GM23338 (cell line): Measurements from ENCODE around the gene CLTA. TPM values are rescaled to one million over a fixed set of nuclear protein-coding genes. Genes with fewer than 3 reads are reported as not detected.

Experiments used
- ATAC-seq: fragments of 200-7000 bp; cut with Tn5 transposase; 3 replicates; pipeline ENCODE4 v1.9.1; 2020
- DNase-seq: peaks from one replicate; pipeline ENCODE4 v3.0.0-alpha.2; 2015; ENCODE audit warnings: low spot score
- H2AFZ ChIP-seq: fragments of 200-600 bp; sonication (generic); 2 replicates; pipeline ENCODE4 v1.8.0; 2016; ENCODE audit warnings: antibody characterized with exemption, mild to moderate bottlenecking, moderate library complexity
- H3F3A ChIP-seq: fragments of 200-600 bp; sonication (generic); replicated peaks from 2 replicates; pipeline ENCODE4 v1.8.0; 2017; ENCODE audit warnings: antibody characterized with exemption, mixed run types, low read depth
- H3K27ac ChIP-seq: fragments of 200-600 bp; sonication (generic); 2 replicates; pipeline ENCODE4 v1.6.1; 2016; ENCODE audit warnings: low read depth
- H3K27me3 ChIP-seq: fragments of 200-600 bp; sonication (generic); 2 replicates; pipeline ENCODE4 v1.8.0; 2016; ENCODE audit warnings: mild to moderate bottlenecking, mixed run types, moderate library complexity; ENCODE audit not compliant: insufficient read depth
- H3K36me3 ChIP-seq: fragments of 200-600 bp; sonication (generic); 2 replicates; pipeline ENCODE4 v1.8.0; 2016; ENCODE audit warnings: mild to moderate bottlenecking; ENCODE audit not compliant: insufficient read depth
- H3K4me1 ChIP-seq: fragments of 200-600 bp; sonication (generic); 2 replicates; pipeline ENCODE4 v1.8.0; 2016; ENCODE audit warnings: mild to moderate bottlenecking, moderate library complexity; ENCODE audit not compliant: insufficient read depth
- H3K4me2 ChIP-seq: fragments of 200-600 bp; sonication (generic); 2 replicates; pipeline ENCODE4 v1.7.1; 2017; ENCODE audit warnings: mixed run types
- H3K4me3 ChIP-seq: fragments of 200-600 bp; sonication (generic); 2 replicates; pipeline ENCODE4 v1.6.1; 2016; ENCODE audit warnings: mixed run types
- H3K79me2 ChIP-seq: fragments of 200-600 bp; sonication (generic); replicated peaks from 2 replicates; pipeline ENCODE4 v1.8.0; 2017; ENCODE audit warnings: mild to moderate bottlenecking; ENCODE audit not compliant: insufficient read depth
- H3K9me2 ChIP-seq: fragments of 200-600 bp; sonication (generic); 2 replicates; pipeline ENCODE4 v1.8.0; 2017; ENCODE audit not compliant: insufficient read depth
- H4K20me1 ChIP-seq: fragments of 200-600 bp; sonication (generic); replicated peaks from 2 replicates; pipeline ENCODE4 v1.8.0; 2017; ENCODE audit warnings: mild to moderate bottlenecking; ENCODE audit not compliant: insufficient read depth
- H3K27ac Mint-ChIP-seq: 2 replicates; pipeline ENCODE4 v1.8.0; 2020; ENCODE audit warnings: inconsistent platforms, mild to moderate bottlenecking, moderate library complexity, mixed read lengths
- H3K27me3 Mint-ChIP-seq: 3 replicates; pipeline ENCODE4 v1.8.0; 2022; ENCODE audit warnings: low read depth, mild to moderate bottlenecking, moderate library complexity, mixed read lengths, inconsistent platforms; ENCODE audit not compliant: insufficient read depth, poor library complexity
- H3K36me3 Mint-ChIP-seq: 3 replicates; pipeline ENCODE4 v1.8.0; 2021; ENCODE audit warnings: low read depth, mild to moderate bottlenecking, inconsistent platforms, moderate library complexity, mixed read lengths
- H3K4me1 Mint-ChIP-seq: 3 replicates; pipeline ENCODE4 v1.8.0; 2020; ENCODE audit warnings: mild to moderate bottlenecking, inconsistent platforms, mixed read lengths
- H3K4me3 Mint-ChIP-seq: 3 replicates; pipeline ENCODE4 v1.8.0; 2021; ENCODE audit warnings: moderate library complexity, mild to moderate bottlenecking, inconsistent platforms, mixed read lengths
- H3K9me3 Mint-ChIP-seq: 3 replicates; pipeline ENCODE4 v1.8.0; 2020; ENCODE audit warnings: moderate library complexity, mild to moderate bottlenecking, inconsistent platforms, mixed read lengths
- CREB1 ChIP-seq: fragments of 250-450 bp; sonication (Bioruptor Pico); IDR thresholded peaks from 2 replicates; pipeline ENCODE4 v1.5.0; 2020; ENCODE audit warnings: low read depth, mild to moderate bottlenecking, moderate library complexity
- EZH2 ChIP-seq: fragments of 200-600 bp; sonication (generic); IDR thresholded peaks from one replicate; pipeline ENCODE4 v1.8.0; 2017; ENCODE audit warnings: antibody characterized with exemption, mild to moderate bottlenecking, low read depth; ENCODE audit not compliant: unreplicated experiment
- EZH2phosphoT487 ChIP-seq: fragments of 200-600 bp; sonication (generic); IDR thresholded peaks from one replicate; pipeline ENCODE4 v1.8.1; 2018; ENCODE audit warnings: antibody characterized with exemption; ENCODE audit not compliant: unreplicated experiment
- JUNB ChIP-seq: IDR thresholded peaks from one replicate; pipeline ENCODE4 v1.6.1; 2016; ENCODE audit warnings: antibody characterized with exemption; ENCODE audit not compliant: unreplicated experiment
- NANOG ChIP-seq: IDR thresholded peaks from 2 replicates; pipeline ENCODE4 v1.6.1; 2016; ENCODE audit warnings: antibody characterized with exemption, borderline replicate concordance
- POLR2AphosphoS5 ChIP-seq: IDR thresholded peaks from 2 replicates; pipeline ENCODE4 v1.6.1; 2016; ENCODE audit warnings: antibody characterized with exemption, low read depth
- REST ChIP-seq: IDR thresholded peaks from one replicate; pipeline ENCODE4 v1.6.1; 2018; ENCODE audit warnings: antibody characterized with exemption; ENCODE audit not compliant: unreplicated experiment
- STAT1 ChIP-seq: IDR thresholded peaks from one replicate; pipeline ENCODE4 v1.6.1; 2016; ENCODE audit warnings: antibody characterized with exemption; ENCODE audit not compliant: unreplicated experiment
- ZNF114 ChIP-seq: fragments of 250-450 bp; sonication (Bioruptor Pico); IDR thresholded peaks from 2 replicates; pipeline ENCODE4 v1.5.0; 2020; ENCODE audit warnings: mild to moderate bottlenecking, moderate library complexity
- ZNF331 ChIP-seq: fragments of 250-450 bp; sonication (Bioruptor Pico); IDR thresholded peaks from 2 replicates; pipeline ENCODE4 v1.5.0; 2020; ENCODE audit warnings: low read depth, mild to moderate bottlenecking, moderate library complexity
- ZNF462 ChIP-seq: fragments of 250-450 bp; sonication (Bioruptor Pico); IDR thresholded peaks from 2 replicates; pipeline ENCODE4 v1.5.0; 2020; ENCODE audit warnings: mild to moderate bottlenecking, moderate library complexity
- polyA plus RNA-seq: library from polyadenylated mRNA; unstranded; fragments of >200 nt; fragmentation: Nextera tagmentation; extraction: Ambion mirVana; gene quantifications from 2 replicates; pipeline ENCODE4 v1.2.1, GENCODE V29; 2016
- total RNA-seq: library from RNA; depleted of rRNA; stranded (reverse); fragments of >200 nt; shearing (Covaris generic); gene quantifications from 2 replicates; pipeline ENCODE4 v1.2.3, GENCODE V29; 2014
- TF ChIP-seq, protein P1 (sequence below): IDR thresholded peaks from 2 replicates; pipeline ENCODE4 v1.6.1; 2016; ENCODE audit warnings: antibody characterized with exemption
- TF ChIP-seq, protein P2 (sequence below), 2 experiments: fragments of 200-600 bp in 1 of 2; sonication (generic) in 1 of 2; conservative IDR thresholded peaks; 2 replicates each; pipeline versions ENCODE4 v1.5.1 to v1.6.1; 2016 to 2017; ENCODE audit warnings: antibody characterized with exemption in 2 of 2, low read depth in 2 of 2, mild to moderate bottlenecking in 2 of 2, moderate library complexity in 1 of 2

CLTA gene
- total and polyA plus RNA-seq, 2 experiments from 2014 or later = 223 to 259 TPM

- Histone ChIP-seq H3K27ac (0 out of 2 replicates have a peak overlapping the region, but pooled peaks have one; percentile 39), H3K36me3 (peaks cover 35% of the 10 kb centered on the region), H3K9me2 (no peaks in the 10 kb centered on the region), H3K79me2 (peaks cover 68% of the 10 kb centered on the region), H3K4me1 (no peaks in the 10 kb centered on the region), H2AFZ (no peak overlapping the region), H3K4me3 (no peak overlapping the region), H3F3A (0 out of 2 replicates have a peak, but pooled peaks cover 2% of the 10 kb centered on the region), H3K27me3 (no peaks in the 10 kb centered on the region), H4K20me1 (peaks cover 49% of the 10 kb centered on the region), H3K4me2 (no peak overlapping the region)
- Mint-ChIP-seq H3K4me1 (no peaks in the 10 kb centered on the region), H3K36me3 (peaks cover 69% of the 10 kb centered on the region), H3K4me3 (no peak overlapping the region), H3K27me3 (peaks cover 1% of the 10 kb centered on the region), H3K27ac (no peak overlapping the region), H3K9me3 (no peaks in the 10 kb centered on the region)
- TF ChIP-seq NANOG (no peak), JUNB (no peak), ZNF114 (CRISPR knock-in tag) (no peak), CREB1 (no peak), EZH2phosphoT487 (no peak), ZNF462 (CRISPR knock-in tag) (no peak), ZNF331 (CRISPR knock-in tag) (no peak), POLR2AphosphoS5 (no peak), EZH2 (no peak), STAT1 (no peak), REST (no peak)
- TF ChIP-seq, protein P1, sequence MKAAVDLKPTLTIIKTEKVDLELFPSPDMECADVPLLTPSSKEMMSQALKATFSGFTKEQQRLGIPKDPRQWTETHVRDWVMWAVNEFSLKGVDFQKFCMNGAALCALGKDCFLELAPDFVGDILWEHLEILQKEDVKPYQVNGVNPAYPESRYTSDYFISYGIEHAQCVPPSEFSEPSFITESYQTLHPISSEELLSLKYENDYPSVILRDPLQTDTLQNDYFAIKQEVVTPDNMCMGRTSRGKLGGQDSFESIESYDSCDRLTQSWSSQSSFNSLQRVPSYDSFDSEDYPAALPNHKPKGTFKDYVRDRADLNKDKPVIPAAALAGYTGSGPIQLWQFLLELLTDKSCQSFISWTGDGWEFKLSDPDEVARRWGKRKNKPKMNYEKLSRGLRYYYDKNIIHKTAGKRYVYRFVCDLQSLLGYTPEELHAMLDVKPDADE = no peak
- TF ChIP-seq, protein P2, sequence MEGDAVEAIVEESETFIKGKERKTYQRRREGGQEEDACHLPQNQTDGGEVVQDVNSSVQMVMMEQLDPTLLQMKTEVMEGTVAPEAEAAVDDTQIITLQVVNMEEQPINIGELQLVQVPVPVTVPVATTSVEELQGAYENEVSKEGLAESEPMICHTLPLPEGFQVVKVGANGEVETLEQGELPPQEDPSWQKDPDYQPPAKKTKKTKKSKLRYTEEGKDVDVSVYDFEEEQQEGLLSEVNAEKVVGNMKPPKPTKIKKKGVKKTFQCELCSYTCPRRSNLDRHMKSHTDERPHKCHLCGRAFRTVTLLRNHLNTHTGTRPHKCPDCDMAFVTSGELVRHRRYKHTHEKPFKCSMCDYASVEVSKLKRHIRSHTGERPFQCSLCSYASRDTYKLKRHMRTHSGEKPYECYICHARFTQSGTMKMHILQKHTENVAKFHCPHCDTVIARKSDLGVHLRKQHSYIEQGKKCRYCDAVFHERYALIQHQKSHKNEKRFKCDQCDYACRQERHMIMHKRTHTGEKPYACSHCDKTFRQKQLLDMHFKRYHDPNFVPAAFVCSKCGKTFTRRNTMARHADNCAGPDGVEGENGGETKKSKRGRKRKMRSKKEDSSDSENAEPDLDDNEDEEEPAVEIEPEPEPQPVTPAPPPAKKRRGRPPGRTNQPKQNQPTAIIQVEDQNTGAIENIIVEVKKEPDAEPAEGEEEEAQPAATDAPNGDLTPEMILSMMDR (conservative IDR thresholded peaks at IDR 0.05; ENCODE audit: low read depth in 2 of 2) = no peak
- no peak for ATAC-seq
- no peak for DNase-seq
Measured at GRCh38 chr9:36211510-36211909, 20.8 kb downstream of the CLTA start.
